ENCODE results near the gene SPDYE11. TPM values are rescaled to one million over a fixed set of nuclear protein-coding genes. Genes with fewer than 3 reads are reported as not detected.
A peak's percentile ranks its signal among the peaks of the same experiment; 100 is the strongest.
"Not testable (repeated sequence)": the region's sequence is repeated elsewhere in the genome, so short reads cannot be mapped to it uniquely, and the experiment has no call there.

Gene SPDYE11, protein sequence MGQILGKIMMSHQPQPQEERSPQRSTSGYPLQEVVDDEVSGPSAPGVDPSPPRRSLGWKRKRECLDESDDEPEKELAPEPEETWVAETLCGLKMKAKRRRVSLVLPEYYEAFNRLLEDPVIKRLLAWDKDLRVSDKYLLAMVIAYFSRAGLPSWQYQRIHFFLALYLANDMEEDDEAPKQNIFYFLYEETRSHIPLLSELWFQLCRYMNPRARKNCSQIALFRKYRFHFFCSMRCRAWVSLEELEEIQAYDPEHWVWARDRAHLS
- total RNA-seq (not detected), polyA plus RNA-seq (not detected)
- long read RNA-seq, donor 1 = 0 reads
- long read RNA-seq, donor 2 = 0 reads
- long read RNA-seq, donor 3 = 0 reads
- long read RNA-seq, donor 4 = 0 reads
- long read RNA-seq, donor 5 = 0 reads
- long read RNA-seq, donor 6 = 0 reads
- long read RNA-seq, donor 7 = 0 reads
- long read RNA-seq, donor 8 = 0 reads
- long read RNA-seq, donor 9 = 0 reads
- long read RNA-seq, donor 10 = 0 reads

DNA sequence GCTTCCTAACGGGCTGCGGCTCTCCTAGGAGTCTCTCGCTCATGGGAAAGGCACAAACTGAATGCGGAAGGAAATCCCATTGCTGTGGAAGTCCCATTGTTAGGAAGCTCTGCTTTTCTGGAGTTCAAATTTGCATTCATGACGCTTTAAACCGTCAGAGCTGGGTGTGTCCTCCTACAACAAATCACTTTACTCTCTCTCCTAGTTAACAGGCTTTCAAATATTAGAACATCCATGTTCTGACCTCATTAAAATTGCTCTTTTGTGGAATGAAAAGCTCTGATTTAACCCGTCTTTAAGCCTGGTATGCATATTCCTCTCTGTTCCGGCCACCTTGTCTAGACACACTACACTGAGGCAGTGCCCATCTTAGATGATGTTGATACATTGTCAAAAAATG lies at the start of gene SPDYE11:
Gene SPDYE11 (minus strand): TSS at position 101 of the 400 bp plus-strand sequence. CDS start 1,800 bp downstream, outside the sequence.
- H3K36me3 ChIP-seq (replicated peaks in 1 of 2); DNase-seq; H3K27ac ChIP-seq; H3K27me3 ChIP-seq; intact Hi-C loops (cut with DNase I); H3K4me3 ChIP-seq; H3K4me1 ChIP-seq (replicated peaks in 1 of 2); H3K9me3 ChIP-seq (replicated peaks in 1 of 3): not testable (repeated sequence)
- no CpG with 5 or more reads among the region's 8 CpGs for WGBS, 4 donors

DNA sequence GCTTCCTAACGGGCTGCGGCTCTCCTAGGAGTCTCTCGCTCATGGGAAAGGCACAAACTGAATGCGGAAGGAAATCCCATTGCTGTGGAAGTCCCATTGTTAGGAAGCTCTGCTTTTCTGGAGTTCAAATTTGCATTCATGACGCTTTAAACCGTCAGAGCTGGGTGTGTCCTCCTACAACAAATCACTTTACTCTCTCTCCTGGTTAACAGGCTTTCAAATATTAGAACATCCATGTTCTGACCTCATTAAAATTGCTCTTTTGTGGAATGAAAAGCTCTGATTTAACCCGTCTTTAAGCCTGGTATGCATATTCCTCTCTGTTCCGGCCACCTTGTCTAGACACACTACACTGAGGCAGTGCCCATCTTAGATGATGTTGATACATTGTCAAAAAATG lies 28.2 kb upstream of the SPDYE11 start, which contains the start of gene SPDYE9:
Gene SPDYE9 (minus strand): TSS at position 101 of the 400 bp plus-strand sequence. CDS start 1,800 bp downstream, outside the sequence.
- H3K9me3 ChIP-seq (replicated peaks in 1 of 3); intact Hi-C loops (cut with DNase I); H3K4me3 ChIP-seq; H3K27ac ChIP-seq; H3K27me3 ChIP-seq; H3K4me1 ChIP-seq (replicated peaks in 1 of 2); H3K36me3 ChIP-seq (replicated peaks in 1 of 2); DNase-seq: not testable (repeated sequence)
- no CpG with 5 or more reads among the region's 8 CpGs for WGBS, 4 donors

DNA sequence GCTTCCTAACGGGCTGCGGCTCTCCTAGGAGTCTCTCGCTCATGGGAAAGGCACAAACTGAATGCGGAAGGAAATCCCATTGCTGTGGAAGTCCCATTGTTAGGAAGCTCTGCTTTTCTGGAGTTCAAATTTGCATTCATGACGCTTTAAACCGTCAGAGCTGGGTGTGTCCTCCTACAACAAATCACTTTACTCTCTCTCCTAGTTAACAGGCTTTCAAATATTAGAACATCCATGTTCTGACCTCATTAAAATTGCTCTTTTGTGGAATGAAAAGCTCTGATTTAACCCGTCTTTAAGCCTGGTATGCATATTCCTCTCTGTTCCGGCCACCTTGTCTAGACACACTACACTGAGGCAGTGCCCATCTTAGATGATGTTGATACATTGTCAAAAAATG lies 28.0 kb downstream of the SPDYE11 start, which contains the start of gene SPDYE8:
Gene SPDYE8 (minus strand): TSS at position 101 of the 400 bp plus-strand sequence. CDS start 1,800 bp downstream, outside the sequence.
- intact Hi-C loops (cut with DNase I); H3K36me3 ChIP-seq (replicated peaks in 1 of 2); H3K4me3 ChIP-seq; H3K27me3 ChIP-seq; H3K27ac ChIP-seq; H3K4me1 ChIP-seq (replicated peaks in 1 of 2); DNase-seq; H3K9me3 ChIP-seq (replicated peaks in 1 of 3): not testable (repeated sequence)
- no CpG with 5 or more reads among the region's 8 CpGs for WGBS, 4 donors

DNA sequence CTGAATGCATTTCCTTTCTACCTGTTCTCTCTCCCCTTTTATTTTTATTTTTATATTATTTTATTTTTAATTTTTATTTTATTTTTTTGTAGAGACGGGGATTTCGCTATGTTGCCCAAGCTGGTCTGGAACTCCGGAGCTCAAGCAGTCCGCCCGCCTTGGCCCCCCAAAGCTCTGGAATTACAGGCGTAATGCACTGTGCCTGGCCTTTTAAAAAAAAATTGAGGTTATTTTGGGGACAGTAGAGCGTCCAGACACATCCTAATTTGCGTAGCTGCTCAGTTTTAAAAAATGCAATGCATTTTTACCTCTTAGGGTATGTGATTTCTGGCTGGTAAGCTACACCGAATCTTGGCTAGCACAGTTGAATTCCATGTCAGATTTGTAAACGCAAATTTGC lies 51.2 kb downstream of the SPDYE11 start:
- peak in 4 of 7 donors; percentile 6 to 56 (median 16) for DNase-seq

DNA sequence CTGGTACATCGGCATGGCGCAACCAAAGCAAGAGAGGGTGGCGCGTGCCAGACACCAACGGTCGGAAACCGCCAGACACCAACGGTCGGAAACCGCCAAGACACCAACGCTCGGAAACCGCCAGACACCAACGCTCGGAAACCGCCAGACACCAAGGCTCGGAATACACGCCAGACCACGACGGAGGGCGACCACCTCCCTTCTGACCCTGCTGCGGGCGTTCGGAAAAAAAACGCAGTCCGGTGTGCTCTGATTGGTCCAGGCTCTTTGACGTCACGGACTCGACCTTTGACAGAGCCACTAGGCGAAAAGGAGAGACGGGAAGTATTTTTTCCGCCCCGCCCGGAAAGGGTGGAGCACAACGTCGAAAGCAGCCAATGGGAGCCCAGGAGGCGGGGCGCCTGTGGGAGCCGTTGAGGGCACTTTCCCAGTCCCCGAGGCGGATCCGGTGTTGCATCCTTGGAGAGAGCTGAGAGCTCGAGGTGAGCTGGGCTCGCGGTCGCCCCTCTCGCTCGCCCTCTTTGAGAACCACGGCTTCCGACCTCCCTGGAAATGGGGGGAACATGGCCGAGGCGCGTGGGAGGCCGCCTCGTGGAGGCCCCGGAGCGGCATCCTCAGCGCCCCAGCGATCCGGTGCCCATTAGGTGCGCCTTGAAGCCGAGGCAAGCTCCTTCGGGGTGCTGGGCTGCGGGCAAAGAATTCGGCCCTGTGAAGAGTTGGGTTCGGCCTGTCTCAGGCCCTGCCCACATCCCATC lies 51.8 kb downstream of the SPDYE11 start:
- intact Hi-C loops (cut with DNase I); H3K27me3 ChIP-seq; H3K9me3 ChIP-seq (replicated peaks in 1 of 3); H3K36me3 ChIP-seq (replicated peaks in 1 of 2); H3K4me1 ChIP-seq (replicated peaks in 1 of 2): not testable (repeated sequence)
- 0 to 3% (median 0%) methylated on average over 18 to 47 of the region's 66 CpGs for WGBS, 4 donors
- TF ChIP-seq POLR2A (IDR thresholded peaks at IDR 0.05) = peak; percentile 75 to 90
- peak overlapping the region in 3 of 4 donors; percentile 42 to 80 (median 58) for H3K4me3 ChIP-seq
- DNase-seq = peak; percentile 80 to 92 (median 86)
- peak overlapping the region; percentile 53 to 95 (median 93) for H3K27ac ChIP-seq

More for the DNA sequence above, 51.2 kb downstream of the SPDYE11 start:
- H3K27me3 ChIP-seq; H3K36me3 ChIP-seq (replicated peaks in 1 of 2); intact Hi-C loops (cut with DNase I); H3K9me3 ChIP-seq (replicated peaks in 1 of 3); H3K4me1 ChIP-seq (replicated peaks in 1 of 2): not testable (repeated sequence)
- WGBS, 4 donors = 18 to 23% (median 22%) methylated on average over 10 of the region's 10 CpGs
- Histone ChIP-seq H3K27ac (peak overlapping the region in 1 of 5 donors; percentile 51), H3K4me3 (peak overlapping the region in 1 of 4 donors; percentile 42)

DNA sequence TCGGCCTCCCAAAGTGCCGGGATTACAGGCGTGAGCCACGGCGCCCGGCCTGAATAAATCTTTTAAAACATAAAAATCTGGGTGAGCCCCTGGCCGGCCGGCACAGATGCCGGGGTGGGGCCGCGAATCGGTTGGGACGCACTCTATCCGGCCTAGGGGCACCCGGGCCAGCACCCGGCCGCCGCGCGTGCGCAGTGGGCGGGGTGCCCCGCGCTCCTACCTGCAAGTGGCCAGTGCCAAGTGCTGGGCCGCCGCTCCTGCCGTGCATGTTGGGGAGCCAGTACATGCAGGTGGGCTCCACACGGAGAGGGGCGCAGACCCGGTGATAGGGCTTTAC lies 52.4 kb downstream of the SPDYE11 start:
- H3K27ac ChIP-seq = peak overlapping the region; percentile 53 to 95 (median 93)
- peak; percentile 57 to 82 (median 72) for DNase-seq

DNA sequence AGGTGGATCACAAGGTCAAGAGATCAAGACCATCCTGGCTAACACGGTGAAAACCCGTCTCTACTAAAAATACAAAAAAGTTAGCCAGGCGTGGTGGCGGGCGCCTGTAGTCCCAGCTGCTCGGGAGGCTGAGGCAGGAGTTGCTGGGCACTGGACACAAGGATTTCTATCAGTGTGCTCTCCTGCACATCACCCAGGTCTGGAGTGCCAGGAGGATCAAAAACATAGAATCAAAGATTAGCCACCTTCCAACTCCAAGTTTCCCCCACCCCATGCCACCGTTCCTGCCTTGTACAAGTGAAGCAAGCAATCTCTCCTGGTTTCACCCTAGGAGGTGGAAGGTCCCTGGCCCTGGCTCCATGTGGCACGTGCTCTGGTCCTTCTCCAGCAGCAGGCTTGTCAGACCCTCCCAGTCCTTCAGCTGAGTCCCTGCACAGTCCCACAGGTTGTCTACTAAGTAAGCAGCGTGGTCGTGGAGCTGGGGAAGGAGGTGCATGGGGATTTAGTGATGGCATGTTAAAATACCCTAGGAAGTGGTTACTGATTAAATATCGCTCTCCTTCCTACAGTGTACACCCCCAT lies 59.7 kb downstream of the SPDYE11 start:
- H3K9me3 ChIP-seq (replicated peaks in 1 of 3); H3K4me3 ChIP-seq; H3K27ac ChIP-seq; intact Hi-C loops (cut with DNase I); H3K36me3 ChIP-seq (replicated peaks in 1 of 2); H3K4me1 ChIP-seq (replicated peaks in 1 of 2); DNase-seq; H3K27me3 ChIP-seq: not testable (repeated sequence)
- no CpG with 5 or more reads among the region's 11 CpGs for WGBS, 4 donors

More for the DNA sequence above, 52.4 kb downstream of the SPDYE11 start:
- peak overlapping the region in 2 of 4 donors; percentile 58 to 80 for H3K4me3 ChIP-seq
- H3K27me3 ChIP-seq; H3K9me3 ChIP-seq (replicated peaks in 1 of 3); intact Hi-C loops (cut with DNase I); H3K36me3 ChIP-seq (replicated peaks in 1 of 2); H3K4me1 ChIP-seq (replicated peaks in 1 of 2): not testable (repeated sequence)
- WGBS, 4 donors = 1% methylated on average over 15 to 16 of the region's 30 CpGs; no CpG with 5 or more reads in 2 of the 4 donors

Small RNA genes within 50 kb of the gene (small RNA-seq; reads per million reads assigned to genes)
- gene RF00019 = 0 reads per million in 2 donors

Other genes starting within 250 kb of the SPDYE11 start
- 10 to 100 TPM in 1 of 9 donors, 1 to 10 TPM in 7, under 1 TPM in 1; 0.72 to 13.4 (median 2.6) TPM for gene TYW1B, start 229.7 kb downstream of the SPDYE11 start, total RNA-seq
- gene TYW1B, start 229.7 kb downstream of the SPDYE11 start, polyA plus RNA-seq = 1 to 10 TPM; 1.3 to 3.6 (median 1.8) TPM
- 10 to 100 TPM in 8 of 9 donors, 1 to 10 TPM in 1; 5.7 to 44.3 (median 19.1) TPM for gene POM121, start 132.8 kb downstream of the SPDYE11 start, total RNA-seq
- 10 to 100 TPM; 19.7 to 31.0 (median 23.2) TPM for gene POM121, start 132.8 kb downstream of the SPDYE11 start, polyA plus RNA-seq
- gene TRIM74, start 88.4 kb downstream of the SPDYE11 start, total RNA-seq = 1 to 10 TPM in 8 of 9 donors, under 1 TPM in 1; 0.55 to 3.7 (median 2.3) TPM
- 1 to 10 TPM in 2 of 3 donors, under 1 TPM in 1; 0.16 to 5.5 (median 3.3) TPM for gene TRIM74, start 88.4 kb downstream of the SPDYE11 start, polyA plus RNA-seq
- gene SPDYE8, start 28.1 kb downstream of the SPDYE11 start, total RNA-seq = not detected
- gene SPDYE8, start 28.1 kb downstream of the SPDYE11 start, polyA plus RNA-seq = not detected
- gene SPDYE9, start 28.1 kb upstream of the SPDYE11 start, total RNA-seq = not detected
- gene SPDYE9, start 28.1 kb upstream of the SPDYE11 start, polyA plus RNA-seq = not detected

Data from adrenal gland (tissue), 19 donors.